Adrenal gland (tissue), 12 donors: ENCODE data around the gene GRN. TPM values are rescaled to one million over a fixed set of nuclear protein-coding genes. Genes with fewer than 3 reads are reported as not detected.

ENCODE experiments used
- DNase-seq, 7 donors: peaks; one replicate each; pipeline ENCODE4 v3.0.0-alpha.2; 2019 to 2020
- H3K27ac ChIP-seq, 5 donors: fragments of 200-600 bp; sonication (generic) in 4 of 5; 1 replicate in 3 of 5; 2 replicates in 2 of 5; pipeline versions ENCODE4 v1.5.1 to v1.8.0; 2016 to 2020; ENCODE audit warnings: mild to moderate bottlenecking in 1 of 5
- H3K27me3 ChIP-seq: fragments of 200-600 bp; 2 replicates; pipeline ENCODE4 v1.8.0; 2021
- H3K36me3 ChIP-seq, 2 donors: fragments of 200-600 bp; replicated peaks in 1 of 2; 1 replicate in 1 of 2; 2 replicates in 1 of 2; pipeline versions ENCODE4 v1.5.1 to v1.8.0; 2018 to 2022
- H3K4me1 ChIP-seq, 2 donors: fragments of 200-600 bp; replicated peaks in 1 of 2; 1 replicate in 1 of 2; 2 replicates in 1 of 2; pipeline versions ENCODE4 v1.5.1 to v1.8.0; 2018 to 2021
- H3K4me3 ChIP-seq, 4 donors: fragments of 200-600 bp; sonication (generic) in 3 of 4; one replicate each; pipeline ENCODE4 v1.5.1; 2016 to 2018
- H3K9me3 ChIP-seq, 3 donors: fragments of 200-600 bp; sonication (generic) in 1 of 3; replicated peaks in 1 of 3; 1 replicate in 2 of 3; 2 replicates in 1 of 3; pipeline versions ENCODE4 v1.5.1 to v1.8.0; 2016 to 2021
- CTCF ChIP-seq, 6 experiments: fragments of 450-650 bp in 4 of 6; fragments of 200-600 bp in 2 of 6; sonication (generic) in 1 of 6; IDR thresholded peaks; 1 replicate in 5 of 6; 2 replicates in 1 of 6; pipeline versions ENCODE4 v1.5.1 to v1.8.0; 2016 to 2021; ENCODE audit warnings: antibody characterized with exemption in 6 of 6, mild to moderate bottlenecking in 2 of 6, moderate library complexity in 1 of 6
- POLR2A ChIP-seq, 2 donors: fragments of 450-650 bp; IDR thresholded peaks; one replicate each; pipeline ENCODE4 v1.6.1; 2017; ENCODE audit warnings: antibody characterized with exemption in 2 of 2, mild to moderate bottlenecking in 2 of 2, moderate library complexity in 1 of 2
- WGBS, 4 donors: extraction: QIAGEN DNeasy Blood & Tissue Kit in 2 of 4; methylation state at CpG; one replicate each; pipeline versions ENCODE4 v1.1.5 to v1.1.7; 2013 to 2017; 5-methylcytosine and 5-hydroxymethylcytosine counted together
- intact Hi-C, 2 donors: fragments of 100-400 bp; cut with DNase I; formaldehyde crosslinking; loops; one replicate each; pipeline versions ENCODE4 v1.14.1 to v1.15.0; 2022 to 2023
- polyA plus RNA-seq, 3 donors: library from polyadenylated mRNA; stranded (reverse); fragments of 200-250 nt in 2 of 3; fragments of 350-450 nt in 1 of 3; fragmentation: Illumina TruSeq in 1 of 3; extraction: RNeasy Lipid Tissue Mini Kit (QIAGEN cat#74804) in 1 of 3; gene quantifications; one replicate each; pipeline ENCODE4 v1.2.3, GENCODE V29; 2013 to 2014
- total RNA-seq, 9 donors: library from RNA; depleted of rRNA in 4 of 9; stranded (reverse); fragments of >200 nt in 4 of 9; fragments of 120-200 nt in 1 of 9; fragmentation: NEBNext Ultra II Directional in 1 of 9; extraction: Animal tissue kit (Norgen Biotek cat#: 25700) in 1 of 9; gene quantifications; one replicate each; pipeline versions ENCODE4 v1.1.0 to v1.2.4, GENCODE V29; 2013 to 2023
- donor health status: healthy with polysubstance abuse.
- donor health status: Bipolar disorder and iron deficiency.
- donor health status: DM: yes; HTN: yes; CAD: no.
- donor health status: DM: no; HTN: no; CAD: no.
- donor health status: DM: no; HTN: no; CAD: no.
- donor health status: DM: yes; HTN: yes; CAD: no.

The GRN gene
- total and polyA plus RNA-seq, 12 donors: 79.0 to 721 (median 320) TPM

- Histone ChIP-seq H3K27ac (no peak overlapping the region), H3K36me3 (no peaks in the 10 kb centered on the region), H3K4me3 (no peak overlapping the region), H3K27me3 (peaks cover 5% of the 10 kb centered on the region), H3K4me1 (peaks cover 17 to 22% of the 10 kb centered on the region in 2 donors), H3K9me3 (no peaks in the 10 kb centered on the region)
- WGBS, 4 donors: 88 to 94% (median 89%) methylated on average over 2 of the region's 2 CpGs
- intact Hi-C loops: no loop called here
- no peak for TF ChIP-seq CTCF (IDR thresholded peaks at IDR 0.05)
- TF ChIP-seq POLR2A (IDR thresholded peaks at IDR 0.05): no peak
- no peak for DNase-seq
Observed at GRCh38 chr17:44310188-44310587, 34.9 kb upstream of the GRN start.

- Histone ChIP-seq H3K4me3 (no peak overlapping the region), H3K9me3 (no peaks in the 10 kb centered on the region), H3K4me1 (peaks cover 17 to 22% of the 10 kb centered on the region in 2 donors), H3K36me3 (no peaks in the 10 kb centered on the region), H3K27me3 (peaks cover 5% of the 10 kb centered on the region), H3K27ac (no peak overlapping the region)
- 61 to 90% (median 76%) methylated on average over 2 to 10 of the region's 10 CpGs for WGBS, 4 donors
- TF ChIP-seq POLR2A (IDR thresholded peaks at IDR 0.05) (no peak), CTCF (IDR thresholded peaks at IDR 0.05) (no peak)
- no peak for DNase-seq
- intact Hi-C loops: no loop called here
Observed at GRCh38 chr17:44310609-44311376, 34.3 kb upstream of the GRN start.

GRCh38 chr17:44311562-44312181 lies 33.4 kb upstream of the GRN start:
- 71 to 86% (median 81%) methylated on average over 1 to 5 of the region's 5 CpGs for WGBS, 4 donors
- Histone ChIP-seq H3K27me3 (peaks cover 11% of the 10 kb centered on the region), H3K27ac (no peak overlapping the region), H3K36me3 (no peaks in the 10 kb centered on the region), H3K4me3 (no peak overlapping the region), H3K4me1 (peaks cover 17 to 22% of the 10 kb centered on the region in 2 donors), H3K9me3 (no peaks in the 10 kb centered on the region)
- DNase-seq: no peak
- intact Hi-C loops: no loop called here
- no peak for TF ChIP-seq POLR2A (IDR thresholded peaks at IDR 0.05)

- H3K27ac ChIP-seq: no peak overlapping the region
- peaks cover 16% of the 10 kb centered on the region in 2 donors for H3K4me1 ChIP-seq
- peaks cover 12% of the 10 kb centered on the region for H3K27me3 ChIP-seq
- WGBS, 4 donors: 70 to 90% (median 73%) methylated on average over 13 to 17 of the region's 17 CpGs
- H3K9me3 ChIP-seq: no peaks in the 10 kb centered on the region
- DNase-seq: no peak
- H3K4me3 ChIP-seq: no peak overlapping the region
- no peaks in the 10 kb centered on the region for H3K36me3 ChIP-seq
- intact Hi-C loops: no loop called here
- TF ChIP-seq CTCF (IDR thresholded peaks at IDR 0.05) (no peak), POLR2A (IDR thresholded peaks at IDR 0.05) (no peak)
Observed at GRCh38 chr17:44312396-44313104, 32.6 kb upstream of the GRN start.
